CD4-positive, alpha-beta T cell (primary cell): ENCODE measurements around the gene THSD7A. TPM values are rescaled to one million over a fixed set of nuclear protein-coding genes. Genes with fewer than 3 reads are reported as not detected.

Source experiments
- ATAC-seq: fragments of 200-7000 bp; cut with Tn5 transposase; one replicate; pipeline ENCODE4 v1.10.0; 2022; ENCODE audit warnings: mild to moderate bottlenecking; ENCODE audit not compliant: poor library complexity
- CTCF ChIA-PET: fragments of 350-600 bp; sonication (Branson Sonifier 250); formaldehyde crosslinking; loops from one replicate; lab custom pipeline; 2021; ENCODE audit warnings: antibody characterized with exemption, inconsistent platforms; lab: Charles Lee
- POLR2A ChIA-PET: fragments of 350-600 bp; sonication (Branson Sonifier 250); formaldehyde crosslinking; loops from one replicate; lab custom pipeline; 2021; ENCODE audit warnings: antibody characterized with exemption, inconsistent platforms; lab: Charles Lee
- DNase-seq, 14 experiments: peaks; one replicate each; pipeline ENCODE4 v3.0.0-alpha.2; 2013 to 2020; ENCODE audit warnings: mixed read lengths in 2 of 14
- H3K27ac ChIP-seq, 2 donors: one replicate each; pipeline versions ENCODE4 v1.5.1 to v1.7.0; 2013; ENCODE audit warnings: low read length in 2 of 2, low read depth in 1 of 2, mild to moderate bottlenecking in 1 of 2
- H3K27me3 ChIP-seq, 2 experiments: 1 replicate in 1 of 2; 2 replicates in 1 of 2; pipeline versions ENCODE4 v1.6.1 to v1.7.0; 2013; ENCODE audit warnings: low read length in 2 of 2, control low read depth in 1 of 2, mild to moderate bottlenecking in 1 of 2, moderate library complexity in 1 of 2; ENCODE audit not compliant: insufficient read depth in 2 of 2, control insufficient read depth in 1 of 2
- H3K36me3 ChIP-seq: one replicate; pipeline ENCODE4 v1.6.1; 2013; ENCODE audit warnings: low read length, control low read depth; ENCODE audit not compliant: insufficient read depth
- H3K4me1 ChIP-seq: one replicate; pipeline ENCODE4 v1.6.1; 2013; ENCODE audit warnings: low read length, control low read depth; ENCODE audit not compliant: insufficient read depth
- H3K4me3 ChIP-seq: one replicate; pipeline ENCODE4 v1.5.1; 2013; ENCODE audit warnings: mild to moderate bottlenecking, low read length, moderate library complexity
- H3K9me3 ChIP-seq, 2 experiments: 1 replicate in 1 of 2; 2 replicates in 1 of 2; pipeline versions ENCODE4 v1.6.1 to v1.7.0; 2013; ENCODE audit warnings: low read length in 2 of 2, mild to moderate bottlenecking in 2 of 2, control low read depth in 1 of 2, moderate library complexity in 1 of 2; ENCODE audit not compliant: control insufficient read depth in 1 of 2, insufficient read depth in 1 of 2
- H3K27ac Mint-ChIP-seq: one replicate; pipeline ENCODE4 v1.8.0; 2020; ENCODE audit warnings: mixed read lengths
- H3K27me3 Mint-ChIP-seq: one replicate; pipeline ENCODE4 v1.8.0; 2021; ENCODE audit warnings: mixed read lengths
- H3K36me3 Mint-ChIP-seq: one replicate; pipeline ENCODE4 v1.8.0; 2021; ENCODE audit warnings: low read depth, mixed read lengths
- H3K4me1 Mint-ChIP-seq: one replicate; pipeline ENCODE4 v1.8.0; 2021; ENCODE audit warnings: low read depth, mixed read lengths
- H3K4me3 Mint-ChIP-seq: one replicate; pipeline ENCODE4 v1.8.0; 2020; ENCODE audit warnings: mild to moderate bottlenecking, mixed read lengths
- H3K9me3 Mint-ChIP-seq: one replicate; pipeline ENCODE4 v1.8.0; 2020; ENCODE audit warnings: mixed read lengths
- CTCF ChIP-seq: fragments of 200-600 bp; IDR thresholded peaks from one replicate; pipeline ENCODE4 v1.8.0; 2022; ENCODE audit warnings: antibody characterized with exemption, mild to moderate bottlenecking
- intact Hi-C, 2 experiments: fragments of 100-400 bp; cut with DNase I in 1 of 2; cut with micrococcal nuclease in 1 of 2; formaldehyde crosslinking; loops; one replicate each; pipeline versions ENCODE4 v1.15.1 to v1.9.0; 2023 to 2025; cut with DNase I, micrococcal nuclease
- total RNA-seq, 174 experiments: library from RNA in 2 of 174; stranded (reverse) in 2 of 174; gene quantifications; one replicate each; pipeline ENCODE4 v1.2.3 and lab custom pipeline; 2021 to 2026

Gene THSD7A
- total RNA-seq, 2 experiments from 2014 or later: not detected

GRCh38 chr7:11709196-11709595 lies 122.8 kb downstream of the THSD7A start:
- no peak overlapping the region for H3K4me3 ChIP-seq
- intact Hi-C loops: no loop called here
- ChIA-PET CTCF (no interaction called here), POLR2A (no interaction called here)
- TF ChIP-seq CTCF: no peak
- DNase-seq: no peak
- Mint-ChIP-seq H3K4me1 (no peaks in the 10 kb centered on the region), H3K9me3 (no peaks in the 10 kb centered on the region), H3K27me3 (no peaks in the 10 kb centered on the region), H3K4me3 (no peak overlapping the region), H3K27ac (no peak overlapping the region), H3K36me3 (no peaks in the 10 kb centered on the region)
- no peaks in the 10 kb centered on the region for H3K4me1 ChIP-seq
- H3K36me3 ChIP-seq: no peaks in the 10 kb centered on the region
- no peaks in the 10 kb centered on the region for H3K9me3 ChIP-seq
- no peak overlapping the region for H3K27ac ChIP-seq
- no peaks in the 10 kb centered on the region for H3K27me3 ChIP-seq
- no peak for ATAC-seq

- no peak overlapping the region for H3K27ac ChIP-seq
- Mint-ChIP-seq H3K36me3 (no peaks in the 10 kb centered on the region), H3K27ac (no peak overlapping the region), H3K4me1 (no peaks in the 10 kb centered on the region), H3K27me3 (no peaks in the 10 kb centered on the region), H3K9me3 (no peaks in the 10 kb centered on the region), H3K4me3 (no peak overlapping the region)
- intact Hi-C loops: no loop called here
- no peaks in the 10 kb centered on the region for H3K36me3 ChIP-seq
- ChIA-PET CTCF (no interaction called here), POLR2A (no interaction called here)
- H3K4me1 ChIP-seq: no peaks in the 10 kb centered on the region
- ATAC-seq: no peak
- no peaks in the 10 kb centered on the region for H3K9me3 ChIP-seq
- H3K4me3 ChIP-seq: no peak overlapping the region
- no peaks in the 10 kb centered on the region for H3K27me3 ChIP-seq
- no peak for TF ChIP-seq CTCF
- no peak for DNase-seq
These were observed 124.3 kb downstream of the THSD7A start for GRCh38 chr7:11707606-11708193.

GRCh38 chr7:11706666-11707605 lies 125.1 kb downstream of the THSD7A start:
- intact Hi-C loops: no loop called here
- TF ChIP-seq CTCF: no peak

More at GRCh38 chr7:11706666-11707605, 125.1 kb downstream of the THSD7A start:
- Histone ChIP-seq H3K36me3 (no peaks in the 10 kb centered on the region), H3K4me3 (no peak overlapping the region), H3K4me1 (no peaks in the 10 kb centered on the region), H3K9me3 (no peaks in the 10 kb centered on the region), H3K27ac (no peak overlapping the region), H3K27me3 (no peaks in the 10 kb centered on the region)
- Mint-ChIP-seq H3K4me1 (no peaks in the 10 kb centered on the region), H3K4me3 (no peak overlapping the region), H3K27ac (no peak overlapping the region), H3K36me3 (no peaks in the 10 kb centered on the region), H3K27me3 (no peaks in the 10 kb centered on the region), H3K9me3 (no peaks in the 10 kb centered on the region)
- ATAC-seq (no peak), DNase-seq (no peak)
- POLR2A ChIA-PET: no interaction called here
- CTCF ChIA-PET: no interaction called here
